Prostate gland (tissue), 2 donors: ENCODE measurements around the gene GBP7.

Experiments
- POLR2AphosphoS5 ChIP-seq: sonication (generic); formaldehyde crosslinking; IDR thresholded peaks from one replicate; pipeline ENCODE4 v1.6.1; 2017; ENCODE audit warnings: antibody characterized with exemption
- TF ChIP-seq, protein P1 (sequence below), 4 experiments: fragments of 200-600 bp in 2 of 4; fragments of 450-650 bp in 2 of 4; sonication (generic) in 2 of 4; IDR thresholded peaks; 1 replicate in 3 of 4; 2 replicates in 1 of 4; pipeline ENCODE4 v1.5.1; 2016 to 2019; ENCODE audit warnings: antibody characterized with exemption in 4 of 4, mild to moderate bottlenecking in 2 of 4, moderate library complexity in 2 of 4

DNA sequence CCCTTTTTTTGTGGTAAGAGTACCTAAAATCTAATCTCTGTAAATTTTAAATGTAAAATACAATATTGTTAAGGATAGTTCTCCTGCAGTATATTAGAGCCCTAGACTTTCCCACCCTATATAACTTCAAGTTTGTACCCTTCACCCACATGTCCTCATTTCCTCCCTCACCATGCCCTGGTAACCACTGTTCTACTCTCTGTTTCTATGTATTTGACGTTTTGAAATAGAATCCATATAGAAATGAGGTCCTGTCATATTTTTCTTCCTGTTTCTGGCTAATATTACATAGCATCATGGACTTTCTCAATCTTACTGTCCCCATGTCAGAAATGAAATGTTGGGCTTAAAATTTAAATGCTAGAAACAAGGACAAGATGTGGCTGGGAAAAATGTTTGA is 24.8 kb downstream of the GBP7 start:
- TF ChIP-seq, protein P1, sequence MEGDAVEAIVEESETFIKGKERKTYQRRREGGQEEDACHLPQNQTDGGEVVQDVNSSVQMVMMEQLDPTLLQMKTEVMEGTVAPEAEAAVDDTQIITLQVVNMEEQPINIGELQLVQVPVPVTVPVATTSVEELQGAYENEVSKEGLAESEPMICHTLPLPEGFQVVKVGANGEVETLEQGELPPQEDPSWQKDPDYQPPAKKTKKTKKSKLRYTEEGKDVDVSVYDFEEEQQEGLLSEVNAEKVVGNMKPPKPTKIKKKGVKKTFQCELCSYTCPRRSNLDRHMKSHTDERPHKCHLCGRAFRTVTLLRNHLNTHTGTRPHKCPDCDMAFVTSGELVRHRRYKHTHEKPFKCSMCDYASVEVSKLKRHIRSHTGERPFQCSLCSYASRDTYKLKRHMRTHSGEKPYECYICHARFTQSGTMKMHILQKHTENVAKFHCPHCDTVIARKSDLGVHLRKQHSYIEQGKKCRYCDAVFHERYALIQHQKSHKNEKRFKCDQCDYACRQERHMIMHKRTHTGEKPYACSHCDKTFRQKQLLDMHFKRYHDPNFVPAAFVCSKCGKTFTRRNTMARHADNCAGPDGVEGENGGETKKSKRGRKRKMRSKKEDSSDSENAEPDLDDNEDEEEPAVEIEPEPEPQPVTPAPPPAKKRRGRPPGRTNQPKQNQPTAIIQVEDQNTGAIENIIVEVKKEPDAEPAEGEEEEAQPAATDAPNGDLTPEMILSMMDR (IDR thresholded peaks at IDR 0.05), result no peak
- no peak for TF ChIP-seq POLR2AphosphoS5
